Stomach (tissue), 19 donors: Measurements from ENCODE around the gene HAVCR1. TPM values are rescaled to one million over a fixed set of nuclear protein-coding genes. Genes with fewer than 3 reads are reported as not detected.

Source experiments
- DNase-seq, 2 donors: peaks; one replicate each; pipeline versions ENCODE4 v3.0.0 to v3.0.0-alpha.2; 2013 to 2019
- H3K27ac ChIP-seq, 5 donors: fragments of 200-600 bp in 4 of 5; sonication (generic) in 4 of 5; one replicate each; pipeline ENCODE4 v1.5.1; 2013 to 2019; ENCODE audit warnings: mild to moderate bottlenecking in 1 of 5, moderate library complexity in 1 of 5
- H3K27me3 ChIP-seq, 3 donors: fragments of 200-600 bp; sonication (generic); one replicate each; pipeline ENCODE4 v1.5.1; 2017 to 2019; ENCODE audit warnings: mixed run types in 1 of 3
- H3K36me3 ChIP-seq, 4 donors: fragments of 200-600 bp; sonication (generic); 1 replicate in 3 of 4; 2 replicates in 1 of 4; pipeline ENCODE4 v1.5.1; 2016 to 2019
- H3K4me1 ChIP-seq, 4 donors: fragments of 200-600 bp; sonication (generic); one replicate each; pipeline ENCODE4 v1.5.1; 2016 to 2019
- H3K4me3 ChIP-seq, 4 donors: fragments of 200-600 bp; sonication (generic) in 3 of 4; one replicate each; pipeline ENCODE4 v1.5.1; 2016 to 2019; ENCODE audit warnings: mild to moderate bottlenecking in 1 of 4
- H3K9me3 ChIP-seq, 4 donors: fragments of 200-600 bp; sonication (generic); one replicate each; pipeline ENCODE4 v1.5.1; 2016 to 2019
- CTCF ChIP-seq, 7 experiments: fragments of 450-650 bp in 4 of 7; fragments of 200-600 bp in 3 of 7; sonication (generic) in 3 of 7; IDR thresholded peaks; one replicate each; pipeline ENCODE4 v1.5.1; 2016 to 2019; ENCODE audit warnings: antibody characterized with exemption in 7 of 7, control low read depth in 2 of 7, mild to moderate bottlenecking in 1 of 7
- EP300 ChIP-seq: sonication (generic); formaldehyde crosslinking; IDR thresholded peaks from one replicate; pipeline ENCODE4 v1.6.1; 2017; ENCODE audit warnings: antibody characterized with exemption
- POLR2A ChIP-seq, 4 donors: fragments of 450-650 bp; IDR thresholded peaks; one replicate each; pipeline ENCODE4 v1.6.1; 2016; ENCODE audit warnings: antibody characterized with exemption in 4 of 4, control low read depth in 2 of 4, mild to moderate bottlenecking in 1 of 4, moderate library complexity in 1 of 4
- POLR2AphosphoS5 ChIP-seq, 3 donors: sonication (generic); formaldehyde crosslinking; IDR thresholded peaks; one replicate each; pipeline ENCODE4 v1.6.1; 2016; ENCODE audit warnings: antibody characterized with exemption in 3 of 3
- WGBS, 5 donors: extraction: QIAGEN DNeasy Blood & Tissue Kit in 3 of 5; methylation state at CpG; one replicate each; pipeline versions ENCODE4 v1.1.5 to v1.1.7; 2013 to 2018; 5-methylcytosine and 5-hydroxymethylcytosine counted together
- intact Hi-C: fragments of 100-400 bp; cut with DNase I; formaldehyde crosslinking; loops from one replicate; pipeline ENCODE4 v1.15.1; 2023; ENCODE audit warnings: low total_unique reads
- long read RNA-seq, 10 donors: transcript quantifications; one replicate each; lab custom pipeline, GENCODE V29; 2026
- polyA plus RNA-seq, 3 donors: library from polyadenylated mRNA; stranded (reverse); fragments of 200-250 nt; gene quantifications; one replicate each; pipeline ENCODE4 v1.2.3, GENCODE V29; 2013
- total RNA-seq, 5 donors: library from RNA; depleted of rRNA; stranded (reverse); fragments of >200 nt; gene quantifications; one replicate each; pipeline versions ENCODE4 v1.1.0 to v1.2.3, GENCODE V29; 2014 to 2016
- donor health status: healthy with polysubstance abuse.
- donor health status: Bipolar disorder and iron deficiency.
- donor health status: healthy.

The HAVCR1 gene
- total RNA-seq (1 to 10 TPM in 2 of 5 donors, not detected in 3; 2.0 TPM), polyA plus RNA-seq (not detected)
- long read RNA-seq, donor 1, result 0 reads
- long read RNA-seq, donor 2, result 0 reads
- long read RNA-seq, donor 3, result 0 reads
- long read RNA-seq, donor 4, result 0 reads
- long read RNA-seq, donor 5, result 0 reads
- long read RNA-seq, donor 6, result 0 reads
- long read RNA-seq, donor 7, partial matches to known transcripts, result 0 of 1 reads
- long read RNA-seq, donor 7, other reads (novel, unspliced or antisense), result 0 of 1 reads
- long read RNA-seq, donor 8, result 0 reads
- long read RNA-seq, donor 9, result 0 reads
- long read RNA-seq, donor 10, result 0 reads

- DNase-seq, result peak in 1 of 2 donors; percentile 70
- Histone ChIP-seq H3K9me3 (no peaks in the 10 kb centered on the region), H3K27ac (peak within 1 kb of the TSS in 3 of 5 donors; percentile 4 to 48 (median 5)), H3K4me3 (no peak within 1 kb of the TSS), H3K27me3 (no peaks in the 10 kb centered on the region), H3K36me3 (no peaks in the 10 kb centered on the region), H3K4me1 (peaks cover 0 to 9% (median 3%) of the 10 kb centered on the region in 4 donors)
- WGBS, 5 donors, result 40 to 61% (median 54%) methylated on average over 9 of the region's 9 CpGs
- TF ChIP-seq POLR2AphosphoS5 (IDR thresholded peaks at IDR 0.05), result no peak
- TF ChIP-seq POLR2A (IDR thresholded peaks at IDR 0.05), result no peak
- no peak for TF ChIP-seq CTCF (IDR thresholded peaks at IDR 0.05)
- TF ChIP-seq EP300, result no peak
- intact Hi-C loops, result no loop called here
These were observed at the start of gene HAVCR1 for GRCh38 chr5:157059093-157059539. Gene HAVCR1, minus strand, starts transcription at chr5:157059116. Its CDS starts 1,173 bp downstream, at chr5:157057943.

DNA sequence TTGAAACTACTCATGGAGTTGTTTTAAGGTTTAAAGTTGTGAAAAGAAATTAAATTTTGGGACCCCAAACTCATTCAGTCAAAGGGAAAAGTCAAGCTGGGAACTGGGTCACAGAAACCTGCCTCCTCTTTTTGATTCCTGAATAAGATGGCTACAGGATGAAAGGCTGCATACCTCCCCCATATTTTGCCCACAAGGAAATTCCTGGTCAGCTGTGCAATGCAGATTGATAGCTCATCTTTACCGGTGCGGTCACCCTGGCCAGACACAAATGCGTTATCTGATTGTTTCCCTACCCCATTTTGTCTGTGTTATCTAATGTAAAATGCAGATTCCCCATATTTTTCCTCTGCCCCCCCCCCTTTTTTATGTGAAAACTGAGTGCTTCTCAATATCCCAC is 48.6 kb upstream of the HAVCR1 start:
- Histone ChIP-seq H3K9me3 (no peaks in the 10 kb centered on the region), H3K27me3 (no peaks in the 10 kb centered on the region), H3K36me3 (no peaks in the 10 kb centered on the region), H3K27ac (peak overlapping the region in 3 of 5 donors; percentile 38 to 66 (median 46)), H3K4me3 (peak overlapping the region in 1 of 4 donors; percentile 10), H3K4me1 (no peaks in the 10 kb centered on the region)
- TF ChIP-seq POLR2AphosphoS5 (IDR thresholded peaks at IDR 0.05), result no peak
- no peak for TF ChIP-seq EP300
- no peak for TF ChIP-seq POLR2A (IDR thresholded peaks at IDR 0.05)
- no peak for TF ChIP-seq CTCF (IDR thresholded peaks at IDR 0.05)
- intact Hi-C loops, result no loop called here
- no peak for DNase-seq
- whole genome bisulfite sequencing, 5 donors, result 62 to 74% (median 71%) methylated on average over 3 of the region's 3 CpGs

DNA sequence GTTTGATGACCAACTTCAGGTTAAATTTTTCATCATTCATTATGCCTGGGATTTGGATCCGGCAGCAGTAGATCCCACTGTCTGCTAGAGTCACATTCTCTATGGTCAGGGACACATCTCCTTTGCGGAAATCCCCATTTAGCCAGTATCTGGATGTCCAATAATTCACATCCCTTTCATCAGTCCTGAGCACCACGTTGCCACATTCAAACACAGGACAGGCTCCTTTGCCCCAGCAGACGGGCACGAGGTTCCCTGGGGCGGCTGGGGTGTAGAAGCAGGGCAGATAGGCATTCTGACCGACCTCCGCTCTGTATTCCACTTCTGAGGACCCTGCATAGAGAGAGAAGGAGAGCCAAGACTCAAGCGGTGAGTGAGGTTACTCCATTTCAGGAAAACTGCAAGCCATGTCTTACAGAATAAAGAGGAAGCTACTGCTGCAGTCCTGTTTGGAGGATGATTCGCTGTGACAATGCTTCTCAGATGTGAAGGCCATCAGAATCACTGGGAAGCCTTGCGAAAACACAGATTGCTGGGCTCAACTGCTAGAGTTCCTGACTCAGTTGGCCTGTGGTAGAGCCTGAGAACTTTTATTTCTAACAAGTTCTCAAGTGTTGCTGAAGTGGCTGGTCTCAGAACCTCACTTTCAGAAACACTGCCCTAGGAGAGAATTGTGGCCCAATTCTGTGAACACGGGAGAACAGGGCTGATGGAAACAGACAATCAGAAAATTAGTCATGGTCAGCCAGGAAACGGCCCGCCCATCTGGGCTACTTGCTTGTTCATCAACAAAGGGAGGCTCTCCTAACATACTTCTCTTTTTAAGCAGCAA is 47.9 kb upstream of the HAVCR1 start:
- no peaks in the 10 kb centered on the region for H3K36me3 ChIP-seq
- WGBS, 5 donors, result 74 to 82% (median 76%) methylated on average over 14 of the region's 14 CpGs
- intact Hi-C loops, result no loop called here
- H3K27ac ChIP-seq, result peak overlapping the region in 3 of 5 donors; percentile 38 to 66 (median 46)
- no peaks in the 10 kb centered on the region for H3K27me3 ChIP-seq
- TF ChIP-seq POLR2AphosphoS5 (IDR thresholded peaks at IDR 0.05) (no peak), CTCF (IDR thresholded peaks at IDR 0.05) (no peak), POLR2A (IDR thresholded peaks at IDR 0.05) (no peak), EP300 (no peak)
- peak overlapping the region in 1 of 4 donors; percentile 10 for H3K4me3 ChIP-seq
- no peaks in the 10 kb centered on the region for H3K4me1 ChIP-seq
- DNase-seq, result peak; percentile 18 to 38
- H3K9me3 ChIP-seq, result no peaks in the 10 kb centered on the region

GRCh38 chr5:157100140-157100679 is 41.3 kb upstream of the HAVCR1 start:
- no peak for DNase-seq
- Histone ChIP-seq H3K4me3 (no peak overlapping the region), H3K9me3 (no peaks in the 10 kb centered on the region), H3K4me1 (peaks cover 0 to 6% (median 0%) of the 10 kb centered on the region in 4 donors), H3K27me3 (no peaks in the 10 kb centered on the region), H3K27ac (peak overlapping the region in 1 of 5 donors; percentile 5), H3K36me3 (no peaks in the 10 kb centered on the region)
- 61 to 80% (median 71%) methylated on average over 2 of the region's 2 CpGs for WGBS, 5 donors
- TF ChIP-seq POLR2AphosphoS5 (IDR thresholded peaks at IDR 0.05), result no peak
- TF ChIP-seq POLR2A (IDR thresholded peaks at IDR 0.05), result no peak
- no peak for TF ChIP-seq CTCF (IDR thresholded peaks at IDR 0.05)
- no peak for TF ChIP-seq EP300
- intact Hi-C loops, result no loop called here
